Stimulated activated CD8-positive, alpha-beta memory T cell treated with anti-CD3 and anti-CD28 coated beads, Interleukin-7, amount 100 ng/mL, for 4 hours (primary cell): Measurements from ENCODE around the gene UBE2G2.

Experiments
- DNase-seq, 2 donors: peaks; one replicate each; pipeline ENCODE4 v3.0.0-alpha.2; 2020; ENCODE audit warnings: low read depth in 2 of 2

The UBE2G2 gene

DNA sequence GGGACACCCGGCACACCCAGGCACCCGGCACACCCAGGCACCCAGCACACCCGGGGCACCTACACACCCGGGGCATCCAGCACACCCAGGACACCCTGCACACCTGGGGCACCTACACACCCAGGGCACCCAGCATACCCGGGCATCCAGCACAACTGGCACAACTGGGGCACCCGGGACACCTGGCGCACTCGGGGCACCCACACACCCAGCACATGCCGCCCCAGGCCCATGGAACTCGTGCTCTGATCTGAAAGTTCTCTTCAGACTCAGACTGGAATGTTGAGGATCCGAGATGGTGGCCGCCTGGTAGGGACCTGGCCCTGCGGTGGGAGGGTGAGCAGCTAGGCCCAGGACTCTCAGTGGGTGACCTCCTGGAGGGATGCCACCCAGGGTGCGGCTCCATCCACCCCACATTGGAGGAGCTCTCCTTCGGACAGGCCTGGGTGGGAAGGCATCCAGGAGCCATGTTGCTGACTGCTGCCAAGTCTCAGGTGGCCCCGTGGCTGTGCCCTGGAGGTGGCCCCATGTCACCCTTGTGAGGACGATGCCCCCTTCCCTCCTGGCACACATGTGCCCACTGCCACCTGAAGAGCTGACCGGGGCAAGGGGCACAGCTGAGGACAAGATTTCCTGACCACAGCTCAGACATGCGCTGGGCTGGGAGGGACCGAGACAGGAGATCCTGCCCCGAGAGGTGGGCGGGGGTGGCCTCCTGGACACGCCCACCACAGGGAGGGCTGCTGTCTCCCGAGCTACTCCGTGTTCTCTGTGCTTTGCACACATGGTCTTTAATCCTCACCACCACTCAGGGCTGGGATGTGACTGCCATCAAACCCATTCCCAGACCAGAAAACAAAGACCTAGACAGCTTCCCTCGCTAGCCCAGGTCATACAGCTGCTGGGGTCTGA is 37.0 kb downstream of the UBE2G2 start:
- no peak for DNase-seq

- no peak for DNase-seq
Measured at GRCh38 chr21:44763451-44764318, 37.9 kb downstream of the UBE2G2 start.

DNA sequence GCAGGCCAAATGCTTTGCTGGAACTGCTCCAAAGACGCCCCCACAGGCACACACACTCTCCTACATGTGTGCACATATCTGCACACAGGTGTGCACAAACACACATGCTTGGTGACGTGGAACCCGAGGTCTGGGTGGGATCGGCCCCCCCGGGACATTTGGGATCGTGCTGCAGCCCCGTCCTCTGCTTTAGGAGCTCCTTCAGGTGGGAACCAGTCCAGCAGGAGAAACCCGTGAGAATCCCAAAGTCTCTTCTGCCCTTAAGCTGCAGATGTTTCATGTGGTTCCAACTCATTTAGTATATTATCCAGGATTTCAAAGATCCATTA is 38.6 kb downstream of the UBE2G2 start:
- no peak for DNase-seq

- no peak for DNase-seq
Measured at GRCh38 chr21:44762221-44763049, 39.2 kb downstream of the UBE2G2 start.

- no peak for DNase-seq
Measured at GRCh38 chr21:44761747-44762208, 39.8 kb downstream of the UBE2G2 start.

- no peak for DNase-seq
Measured at GRCh38 chr21:44761011-44761729, 40.5 kb downstream of the UBE2G2 start.

DNA sequence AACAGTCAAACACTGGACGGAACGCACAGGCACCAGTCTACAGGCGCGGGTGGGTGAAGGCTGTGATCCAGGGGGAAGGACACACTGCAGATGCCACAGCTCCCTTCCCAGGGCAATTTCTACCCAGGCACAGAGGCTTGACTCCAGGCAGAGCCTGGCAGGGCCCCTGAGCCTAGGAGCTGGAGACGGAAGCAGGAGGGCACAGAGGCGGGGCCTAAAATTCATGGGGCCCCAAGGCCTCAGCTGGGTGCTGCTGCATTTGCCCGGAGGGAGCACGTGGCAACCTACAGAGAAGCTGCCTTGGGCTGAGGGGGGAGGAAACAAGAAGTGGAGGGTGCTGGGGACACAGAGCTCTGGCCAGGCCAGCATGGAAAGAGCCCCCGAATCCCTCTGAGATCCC is 41.2 kb downstream of the UBE2G2 start:
- DNase-seq: no peak

- DNase-seq: no peak
Measured at GRCh38 chr21:44759628-44760285, 41.9 kb downstream of the UBE2G2 start.

- DNase-seq: no peak
Measured at GRCh38 chr21:44758781-44759627, 42.6 kb downstream of the UBE2G2 start.

- DNase-seq: no peak
Measured at GRCh38 chr21:44758141-44758561, 43.5 kb downstream of the UBE2G2 start.

DNA sequence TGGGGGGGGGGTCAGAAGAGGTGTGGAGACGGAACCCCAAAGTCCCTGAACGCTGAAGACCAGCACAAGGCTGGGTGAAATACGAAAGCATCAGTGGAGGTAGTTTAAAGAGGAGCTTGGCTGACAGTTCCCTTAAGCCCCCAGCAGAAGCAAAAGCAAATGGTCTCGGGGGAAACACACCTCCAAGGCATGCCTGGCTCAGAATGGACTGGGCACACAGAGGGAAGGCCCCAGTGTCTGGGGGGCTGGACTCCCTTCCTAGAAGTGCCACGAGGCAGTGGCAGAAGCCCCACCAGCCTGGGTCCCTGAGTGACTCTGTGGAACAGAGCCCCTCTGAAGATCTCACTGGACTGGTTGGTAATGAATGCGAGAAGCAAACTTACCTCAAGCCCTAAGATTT is 43.9 kb downstream of the UBE2G2 start:
- no peak for DNase-seq

DNA sequence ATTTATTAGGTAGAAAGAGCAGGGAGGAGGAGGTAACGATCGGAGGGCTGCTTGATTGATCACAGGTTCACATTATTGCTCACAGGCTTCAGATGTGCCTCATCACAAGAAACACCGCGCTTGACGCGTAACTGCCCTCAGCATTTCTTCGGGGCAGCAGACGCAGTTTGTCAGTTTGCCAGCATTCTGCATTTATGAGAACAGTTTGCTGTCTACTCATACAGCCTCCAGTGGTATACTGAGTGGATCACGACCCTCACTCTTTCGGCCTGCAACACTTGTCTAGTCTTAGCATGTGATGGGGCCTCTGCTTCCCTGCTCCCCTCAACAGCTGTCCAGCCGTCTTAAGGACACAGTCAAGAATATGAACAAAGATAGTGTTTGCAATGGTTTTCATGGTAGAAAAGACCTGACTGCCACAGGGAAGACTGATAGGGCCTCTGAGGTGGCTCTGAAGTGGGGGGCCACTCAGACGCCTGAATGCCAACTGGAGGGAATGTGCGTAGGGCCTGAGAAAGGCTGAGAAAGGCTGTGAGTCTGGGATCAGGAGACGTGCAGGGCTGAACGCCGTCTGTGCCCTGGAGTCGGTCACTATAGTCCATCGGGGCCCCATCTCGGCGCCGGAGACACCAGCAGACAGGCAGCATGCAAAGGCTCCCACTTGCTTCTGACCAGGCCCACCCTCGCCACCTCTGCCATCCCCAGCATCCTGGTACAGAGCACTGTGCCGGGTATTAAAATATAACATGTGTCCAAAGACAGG is 45.0 kb downstream of the UBE2G2 start:
- DNase-seq: no peak

GRCh38 chr21:44755227-44755626 is 46.4 kb downstream of the UBE2G2 start:
- DNase-seq: no peak

- no peak for DNase-seq
Measured at GRCh38 chr21:44753357-44753756, 48.3 kb downstream of the UBE2G2 start.

DNA sequence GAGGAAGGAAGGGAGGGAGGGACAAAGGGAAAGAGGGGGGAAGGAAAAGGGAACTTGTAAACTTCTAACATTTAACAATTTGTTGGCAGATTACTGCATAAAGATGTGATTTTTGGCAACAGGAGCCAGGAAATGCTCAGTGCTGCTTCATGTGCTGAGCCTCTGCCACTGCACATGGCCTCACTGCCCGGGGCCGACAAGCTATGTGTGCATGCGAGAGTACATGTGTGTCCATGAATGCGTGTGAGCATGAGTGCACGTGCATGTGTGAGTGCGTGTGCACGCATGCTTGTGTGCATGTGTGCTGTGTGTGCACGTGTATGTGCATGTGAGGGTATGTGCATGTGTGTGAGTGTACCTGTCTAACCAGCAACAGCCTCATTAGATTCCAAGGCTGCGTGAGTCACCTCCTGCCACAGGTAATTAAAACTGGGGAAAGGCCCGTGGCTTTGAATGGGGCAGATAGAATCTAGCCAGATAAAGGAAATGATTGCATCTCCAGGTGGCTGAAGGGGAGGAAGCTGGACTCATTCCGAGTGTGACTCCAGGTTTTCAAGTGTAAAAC is 48.9 kb downstream of the UBE2G2 start:
- no peak for DNase-seq

GRCh38 chr21:44751799-44752636 is 49.6 kb downstream of the UBE2G2 start:
- DNase-seq: no peak

- DNase-seq: no peak
Measured at GRCh38 chr21:44751186-44751798, 50.3 kb downstream of the UBE2G2 start.
